ENCODE data around the gene KIF20A. TPM values are rescaled to one million over a fixed set of nuclear protein-coding genes. Genes with fewer than 3 reads are reported as not detected.

KIF20A gene
- total and polyA plus RNA-seq, 4 donors = 0.33 to 32.3 (median 1.4) TPM

DNA sequence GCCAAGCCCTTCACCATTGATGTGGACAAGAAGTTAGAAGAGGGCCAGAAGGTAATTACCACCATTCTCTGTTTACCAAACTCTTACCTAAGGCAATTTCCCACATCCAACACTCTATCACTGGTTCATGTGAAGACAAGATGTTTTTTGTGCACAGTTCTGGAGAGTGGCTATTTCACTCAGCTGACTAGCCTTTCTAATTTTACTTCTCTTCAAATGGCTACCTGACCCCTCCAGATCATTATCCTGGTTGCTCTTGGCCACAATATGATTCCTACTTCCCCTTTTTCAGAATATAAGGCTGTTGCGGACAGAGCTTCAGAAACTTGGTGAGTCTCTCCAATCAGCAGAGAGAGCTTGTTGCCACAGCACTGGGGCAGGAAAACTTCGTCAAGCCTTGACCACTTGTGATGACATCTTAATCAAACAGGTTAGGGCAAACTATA is 7.1 kb downstream of the KIF20A start:
- WGBS = 94% methylated on average over 2 of the region's 2 CpGs
- Histone ChIP-seq H3K9me3 (ENCODE audit: control insufficient read depth in 4 of 4, low read length in 3 of 4) (no peaks in the 10 kb centered on the region), H3K27ac (ENCODE audit: low read depth in 1 of 2, low read length in 2 of 2) (no peak overlapping the region), H3K36me3 (ENCODE audit: control insufficient read depth in 4 of 4, insufficient read depth in 3 of 4, low read depth in 1 of 4, low read length in 3 of 4) (peaks cover 9 to 52% (median 34%) of the 10 kb centered on the region in 4 donors), H3K9ac (ENCODE audit: low read depth in 1 of 2, low read length in 2 of 2) (no peak overlapping the region), H3K27me3 (ENCODE audit: control insufficient read depth in 4 of 4, insufficient read depth in 4 of 4, low read length in 3 of 4) (no peaks in the 10 kb centered on the region), H3K4me3 (ENCODE audit: low read depth in 1 of 3, low read length in 3 of 3) (no peak overlapping the region), H3K4me1 (ENCODE audit: control insufficient read depth in 4 of 4, insufficient read depth in 4 of 4, low read length in 3 of 4) (no peaks in the 10 kb centered on the region)
- DNase-seq (ENCODE audit: low spot score) = no peak
- TF ChIP-seq TAF1 (conservative IDR thresholded peaks at IDR 0.05) (no peak), HNF4G (IDR thresholded peaks at IDR 0.05) (no peak), FOXA2 (IDR thresholded peaks at IDR 0.05) (no peak), EGR1 (IDR thresholded peaks at IDR 0.05; ENCODE audit: low read depth in 2 of 2) (no peak), FOXA1 (IDR thresholded peaks at IDR 0.05) (no peak), HNF4A (conservative IDR thresholded peaks at IDR 0.05) (no peak), YY1 (IDR thresholded peaks at IDR 0.05) (no peak), RXRA (IDR thresholded peaks at IDR 0.05) (no peak), JUND (IDR thresholded peaks at IDR 0.05) (no peak)
- TF ChIP-seq, protein P1, sequence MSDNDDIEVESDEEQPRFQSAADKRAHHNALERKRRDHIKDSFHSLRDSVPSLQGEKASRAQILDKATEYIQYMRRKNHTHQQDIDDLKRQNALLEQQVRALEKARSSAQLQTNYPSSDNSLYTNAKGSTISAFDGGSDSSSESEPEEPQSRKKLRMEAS (IDR thresholded peaks at IDR 0.05) = no peak
- TF ChIP-seq, protein P2, sequence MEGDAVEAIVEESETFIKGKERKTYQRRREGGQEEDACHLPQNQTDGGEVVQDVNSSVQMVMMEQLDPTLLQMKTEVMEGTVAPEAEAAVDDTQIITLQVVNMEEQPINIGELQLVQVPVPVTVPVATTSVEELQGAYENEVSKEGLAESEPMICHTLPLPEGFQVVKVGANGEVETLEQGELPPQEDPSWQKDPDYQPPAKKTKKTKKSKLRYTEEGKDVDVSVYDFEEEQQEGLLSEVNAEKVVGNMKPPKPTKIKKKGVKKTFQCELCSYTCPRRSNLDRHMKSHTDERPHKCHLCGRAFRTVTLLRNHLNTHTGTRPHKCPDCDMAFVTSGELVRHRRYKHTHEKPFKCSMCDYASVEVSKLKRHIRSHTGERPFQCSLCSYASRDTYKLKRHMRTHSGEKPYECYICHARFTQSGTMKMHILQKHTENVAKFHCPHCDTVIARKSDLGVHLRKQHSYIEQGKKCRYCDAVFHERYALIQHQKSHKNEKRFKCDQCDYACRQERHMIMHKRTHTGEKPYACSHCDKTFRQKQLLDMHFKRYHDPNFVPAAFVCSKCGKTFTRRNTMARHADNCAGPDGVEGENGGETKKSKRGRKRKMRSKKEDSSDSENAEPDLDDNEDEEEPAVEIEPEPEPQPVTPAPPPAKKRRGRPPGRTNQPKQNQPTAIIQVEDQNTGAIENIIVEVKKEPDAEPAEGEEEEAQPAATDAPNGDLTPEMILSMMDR (IDR thresholded peaks at IDR 0.05; ENCODE audit: low read depth, low read length, missing input control) = no peak
- TF ChIP-seq, protein P3, sequence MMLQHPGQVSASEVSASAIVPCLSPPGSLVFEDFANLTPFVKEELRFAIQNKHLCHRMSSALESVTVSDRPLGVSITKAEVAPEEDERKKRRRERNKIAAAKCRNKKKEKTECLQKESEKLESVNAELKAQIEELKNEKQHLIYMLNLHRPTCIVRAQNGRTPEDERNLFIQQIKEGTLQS (IDR thresholded peaks at IDR 0.05) = no peak

DNA sequence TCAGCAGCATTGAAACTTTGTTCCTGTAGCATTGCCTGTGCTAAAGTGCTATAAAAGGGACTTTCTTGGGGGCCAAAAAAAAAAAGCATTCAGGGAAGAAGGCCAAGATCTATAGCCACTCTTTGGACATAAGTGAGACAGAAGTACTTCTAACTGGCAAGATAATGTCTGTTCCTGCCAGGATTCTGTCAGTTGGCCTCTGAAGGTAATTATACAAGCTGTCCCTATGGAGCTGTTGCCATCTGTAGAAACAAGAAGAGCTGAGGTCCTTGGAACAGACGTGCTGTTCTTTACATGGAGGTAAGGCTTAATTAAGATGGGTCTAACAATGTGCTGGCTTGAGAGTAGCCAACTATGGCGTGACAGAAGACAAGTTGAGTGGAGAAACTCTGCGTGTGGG is 9.7 kb downstream of the KIF20A start:
- TF ChIP-seq JUND (IDR thresholded peaks at IDR 0.05) (no peak), NR2F2 (IDR thresholded peaks at IDR 0.05) (no peak)
- TF ChIP-seq, protein P4, sequence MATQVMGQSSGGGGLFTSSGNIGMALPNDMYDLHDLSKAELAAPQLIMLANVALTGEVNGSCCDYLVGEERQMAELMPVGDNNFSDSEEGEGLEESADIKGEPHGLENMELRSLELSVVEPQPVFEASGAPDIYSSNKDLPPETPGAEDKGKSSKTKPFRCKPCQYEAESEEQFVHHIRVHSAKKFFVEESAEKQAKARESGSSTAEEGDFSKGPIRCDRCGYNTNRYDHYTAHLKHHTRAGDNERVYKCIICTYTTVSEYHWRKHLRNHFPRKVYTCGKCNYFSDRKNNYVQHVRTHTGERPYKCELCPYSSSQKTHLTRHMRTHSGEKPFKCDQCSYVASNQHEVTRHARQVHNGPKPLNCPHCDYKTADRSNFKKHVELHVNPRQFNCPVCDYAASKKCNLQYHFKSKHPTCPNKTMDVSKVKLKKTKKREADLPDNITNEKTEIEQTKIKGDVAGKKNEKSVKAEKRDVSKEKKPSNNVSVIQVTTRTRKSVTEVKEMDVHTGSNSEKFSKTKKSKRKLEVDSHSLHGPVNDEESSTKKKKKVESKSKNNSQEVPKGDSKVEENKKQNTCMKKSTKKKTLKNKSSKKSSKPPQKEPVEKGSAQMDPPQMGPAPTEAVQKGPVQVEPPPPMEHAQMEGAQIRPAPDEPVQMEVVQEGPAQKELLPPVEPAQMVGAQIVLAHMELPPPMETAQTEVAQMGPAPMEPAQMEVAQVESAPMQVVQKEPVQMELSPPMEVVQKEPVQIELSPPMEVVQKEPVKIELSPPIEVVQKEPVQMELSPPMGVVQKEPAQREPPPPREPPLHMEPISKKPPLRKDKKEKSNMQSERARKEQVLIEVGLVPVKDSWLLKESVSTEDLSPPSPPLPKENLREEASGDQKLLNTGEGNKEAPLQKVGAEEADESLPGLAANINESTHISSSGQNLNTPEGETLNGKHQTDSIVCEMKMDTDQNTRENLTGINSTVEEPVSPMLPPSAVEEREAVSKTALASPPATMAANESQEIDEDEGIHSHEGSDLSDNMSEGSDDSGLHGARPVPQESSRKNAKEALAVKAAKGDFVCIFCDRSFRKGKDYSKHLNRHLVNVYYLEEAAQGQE (IDR thresholded peaks at IDR 0.05) = no peak
- peaks cover 9 to 72% (median 48%) of the 10 kb centered on the region in 4 donors for H3K36me3 ChIP-seq (ENCODE audit: control insufficient read depth in 4 of 4, insufficient read depth in 3 of 4, low read depth in 1 of 4, low read length in 3 of 4)
- H3K27ac ChIP-seq (ENCODE audit: low read depth in 1 of 2, low read length in 2 of 2) = no peak overlapping the region
- H3K9me3 ChIP-seq (ENCODE audit: control insufficient read depth in 4 of 4, low read length in 3 of 4) = no peaks in the 10 kb centered on the region
- WGBS = 96% methylated on average over 3 of the region's 3 CpGs
- H3K27me3 ChIP-seq (ENCODE audit: control insufficient read depth in 4 of 4, insufficient read depth in 4 of 4, low read length in 3 of 4) = no peaks in the 10 kb centered on the region
- H3K4me1 ChIP-seq (ENCODE audit: control insufficient read depth in 4 of 4, insufficient read depth in 4 of 4, low read length in 3 of 4) = no peaks in the 10 kb centered on the region
- H3K9ac ChIP-seq (ENCODE audit: low read depth in 1 of 2, low read length in 2 of 2) = no peak overlapping the region
- no peak for DNase-seq (ENCODE audit: low spot score)
- H3K4me3 ChIP-seq (ENCODE audit: low read depth in 1 of 3, low read length in 3 of 3) = no peak overlapping the region
